ENCODE data around the gene TMEM237.

TMEM237 gene

DNA sequence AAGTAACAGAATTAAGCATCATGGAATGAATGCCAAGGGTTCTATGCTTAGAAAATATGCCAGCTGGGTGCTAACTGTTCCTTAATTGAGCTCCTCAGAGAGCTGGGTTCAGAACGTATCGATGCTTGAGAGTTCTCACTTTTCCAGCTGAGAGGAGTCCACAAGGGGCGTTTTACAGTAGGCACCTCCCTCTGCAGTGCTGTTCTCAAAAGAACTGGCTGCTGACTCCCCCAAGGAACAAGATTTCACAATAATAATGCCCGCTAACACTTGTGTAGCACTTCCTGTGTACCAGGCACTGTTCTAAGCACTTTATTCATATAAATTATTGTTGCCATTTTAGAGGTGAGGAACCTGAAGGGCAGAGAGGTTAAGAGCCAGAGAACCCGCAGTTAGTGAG is 18.1 kb upstream of the TMEM237 start:
- H3K36me3 ChIP-seq (ENCODE audit: control insufficient read depth, insufficient read depth, low read length), result no peaks in the 10 kb centered on the region
- H3K4me1 ChIP-seq (ENCODE audit: control insufficient read depth, insufficient read depth, low read length), result no peaks in the 10 kb centered on the region
- H3K27me3 ChIP-seq (ENCODE audit: control insufficient read depth, insufficient read depth, low read length), result no peaks in the 10 kb centered on the region
- H3K9ac ChIP-seq (ENCODE audit: low read length), result no peak overlapping the region
- H3K9me3 ChIP-seq (ENCODE audit: control insufficient read depth, low read length), result no peaks in the 10 kb centered on the region
- H3K4me3 ChIP-seq (ENCODE audit: low read length), result no peak overlapping the region

DNA sequence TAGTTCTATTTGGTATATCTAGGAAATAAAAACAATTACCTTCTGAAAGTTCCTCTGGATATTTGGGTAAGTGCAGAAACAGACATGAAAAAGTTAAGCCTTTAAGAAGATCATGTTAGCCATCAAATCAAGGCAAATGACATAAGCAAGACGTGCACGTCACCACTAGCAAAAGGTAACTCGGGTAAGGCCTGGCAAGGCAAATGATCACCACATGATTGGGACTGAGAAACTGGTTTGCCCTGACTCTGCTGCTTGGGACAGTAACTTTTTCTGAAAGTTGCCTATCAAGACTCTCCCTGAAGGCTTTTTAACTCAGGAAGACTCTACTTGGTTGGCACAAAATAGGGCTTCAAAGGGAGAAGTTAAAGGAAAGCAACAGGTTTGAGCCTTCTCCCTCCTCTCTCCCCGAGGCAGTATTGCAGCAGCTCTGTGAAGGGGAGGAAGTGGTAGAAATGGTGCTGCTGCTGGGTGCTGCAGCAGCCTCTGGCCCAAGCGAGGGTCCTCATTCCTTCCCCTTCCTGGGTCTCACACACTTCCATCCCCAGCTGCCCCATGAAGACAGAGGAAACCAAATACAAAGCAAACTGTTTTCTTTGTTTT is 17.1 kb upstream of the TMEM237 start:
- no peak overlapping the region for H3K9ac ChIP-seq (ENCODE audit: low read length)
- H3K27me3 ChIP-seq (ENCODE audit: control insufficient read depth, insufficient read depth, low read length), result no peaks in the 10 kb centered on the region
- H3K4me3 ChIP-seq (ENCODE audit: low read length), result no peak overlapping the region
- H3K9me3 ChIP-seq (ENCODE audit: control insufficient read depth, low read length), result no peaks in the 10 kb centered on the region
- no peaks in the 10 kb centered on the region for H3K36me3 ChIP-seq (ENCODE audit: control insufficient read depth, insufficient read depth, low read length)
- H3K4me1 ChIP-seq (ENCODE audit: control insufficient read depth, insufficient read depth, low read length), result no peaks in the 10 kb centered on the region

DNA sequence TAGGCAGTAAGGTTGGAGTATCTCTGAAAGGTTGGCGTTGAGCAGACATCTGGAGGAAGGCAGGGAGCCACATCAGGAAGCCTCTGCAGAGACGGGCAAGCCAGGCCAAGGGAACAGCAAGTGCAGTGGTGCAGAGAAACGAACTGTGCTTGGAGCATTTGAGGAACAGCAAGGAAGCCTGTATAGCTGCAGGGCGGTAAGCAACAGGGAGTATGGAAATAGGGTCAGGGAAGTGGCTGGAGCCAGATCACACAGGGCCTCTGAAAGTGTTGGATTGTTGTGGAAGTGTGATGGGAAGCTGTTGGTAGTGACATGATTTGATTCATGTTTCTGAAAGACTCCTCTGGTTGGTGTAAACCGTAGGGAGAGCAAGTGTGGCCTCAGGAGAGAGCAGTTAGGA is 13.4 kb upstream of the TMEM237 start:
- no peak overlapping the region for H3K9ac ChIP-seq (ENCODE audit: low read length)
- no peaks in the 10 kb centered on the region for H3K36me3 ChIP-seq (ENCODE audit: control insufficient read depth, insufficient read depth, low read length)
- H3K9me3 ChIP-seq (ENCODE audit: control insufficient read depth, low read length), result no peaks in the 10 kb centered on the region
- no peaks in the 10 kb centered on the region for H3K27me3 ChIP-seq (ENCODE audit: control insufficient read depth, insufficient read depth, low read length)
- H3K4me3 ChIP-seq (ENCODE audit: low read length), result no peak overlapping the region
- H3K4me1 ChIP-seq (ENCODE audit: control insufficient read depth, insufficient read depth, low read length), result no peaks in the 10 kb centered on the region

- no peaks in the 10 kb centered on the region for H3K4me1 ChIP-seq (ENCODE audit: control insufficient read depth, insufficient read depth, low read length)
- H3K9me3 ChIP-seq (ENCODE audit: control insufficient read depth, low read length), result no peaks in the 10 kb centered on the region
- H3K9ac ChIP-seq (ENCODE audit: low read length), result no peak overlapping the region
- no peaks in the 10 kb centered on the region for H3K27me3 ChIP-seq (ENCODE audit: control insufficient read depth, insufficient read depth, low read length)
- H3K36me3 ChIP-seq (ENCODE audit: control insufficient read depth, insufficient read depth, low read length), result no peaks in the 10 kb centered on the region
- H3K4me3 ChIP-seq (ENCODE audit: low read length), result no peak overlapping the region
Measured at GRCh38 chr2:201656102-201656501, 12.8 kb upstream of the TMEM237 start.

GRCh38 chr2:201654616-201655384 is 11.5 kb upstream of the TMEM237 start:
- H3K27me3 ChIP-seq (ENCODE audit: control insufficient read depth, insufficient read depth, low read length), result no peaks in the 10 kb centered on the region
- no peaks in the 10 kb centered on the region for H3K9me3 ChIP-seq (ENCODE audit: control insufficient read depth, low read length)
- H3K4me3 ChIP-seq (ENCODE audit: low read length), result no peak overlapping the region
- no peaks in the 10 kb centered on the region for H3K36me3 ChIP-seq (ENCODE audit: control insufficient read depth, insufficient read depth, low read length)
- H3K4me1 ChIP-seq (ENCODE audit: control insufficient read depth, insufficient read depth, low read length), result no peaks in the 10 kb centered on the region
- H3K9ac ChIP-seq (ENCODE audit: low read length), result no peak overlapping the region

DNA sequence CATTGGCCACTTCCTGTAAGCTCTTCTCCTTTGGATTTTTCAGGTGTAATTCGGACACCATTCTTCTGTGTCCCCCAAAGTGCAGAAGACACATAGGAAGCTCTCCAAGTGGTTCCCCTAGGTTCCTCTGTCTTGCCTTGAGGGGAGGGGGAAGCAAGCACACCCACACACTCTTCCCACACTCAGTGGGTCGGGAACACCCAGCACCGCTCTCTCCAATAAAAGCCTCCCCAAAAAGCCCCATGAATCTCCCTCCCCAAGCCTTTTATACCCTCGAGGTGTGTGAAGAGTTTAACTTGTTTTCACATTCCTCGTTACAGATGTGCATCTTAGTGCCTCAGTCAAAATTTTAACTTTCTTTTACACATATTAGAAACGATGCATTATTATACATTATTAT is 9.9 kb upstream of the TMEM237 start:
- Histone ChIP-seq H3K4me3 (ENCODE audit: low read length) (no peak overlapping the region), H3K9ac (ENCODE audit: low read length) (no peak overlapping the region), H3K27me3 (ENCODE audit: control insufficient read depth, insufficient read depth, low read length) (no peaks in the 10 kb centered on the region), H3K9me3 (ENCODE audit: control insufficient read depth, low read length) (no peaks in the 10 kb centered on the region), H3K4me1 (ENCODE audit: control insufficient read depth, insufficient read depth, low read length) (no peaks in the 10 kb centered on the region), H3K36me3 (ENCODE audit: control insufficient read depth, insufficient read depth, low read length) (no peaks in the 10 kb centered on the region)

DNA sequence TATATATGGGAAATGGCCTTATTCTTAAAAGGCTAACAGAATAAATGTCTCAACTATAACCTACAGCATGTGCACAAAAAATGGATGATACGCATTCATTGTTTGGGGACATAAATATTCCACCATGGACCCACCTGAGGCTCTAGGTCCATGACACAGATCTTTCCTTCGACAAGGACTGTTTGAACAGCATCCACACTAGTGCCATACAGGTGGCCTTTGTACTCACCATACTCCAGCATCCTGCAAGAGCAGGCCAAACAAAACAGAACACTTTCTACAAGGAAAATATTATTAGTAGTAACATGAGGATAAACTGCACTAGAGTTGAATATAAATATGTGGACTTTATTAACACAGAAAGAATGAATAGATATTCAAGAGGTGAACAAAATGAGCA is 6.1 kb upstream of the TMEM237 start:
- Histone ChIP-seq H3K27me3 (ENCODE audit: control insufficient read depth, insufficient read depth, low read length) (no peaks in the 10 kb centered on the region), H3K36me3 (ENCODE audit: control insufficient read depth, insufficient read depth, low read length) (no peaks in the 10 kb centered on the region), H3K4me3 (ENCODE audit: low read length) (no peak overlapping the region), H3K9ac (ENCODE audit: low read length) (no peak overlapping the region), H3K9me3 (ENCODE audit: control insufficient read depth, low read length) (no peaks in the 10 kb centered on the region), H3K4me1 (ENCODE audit: control insufficient read depth, insufficient read depth, low read length) (no peaks in the 10 kb centered on the region)

DNA sequence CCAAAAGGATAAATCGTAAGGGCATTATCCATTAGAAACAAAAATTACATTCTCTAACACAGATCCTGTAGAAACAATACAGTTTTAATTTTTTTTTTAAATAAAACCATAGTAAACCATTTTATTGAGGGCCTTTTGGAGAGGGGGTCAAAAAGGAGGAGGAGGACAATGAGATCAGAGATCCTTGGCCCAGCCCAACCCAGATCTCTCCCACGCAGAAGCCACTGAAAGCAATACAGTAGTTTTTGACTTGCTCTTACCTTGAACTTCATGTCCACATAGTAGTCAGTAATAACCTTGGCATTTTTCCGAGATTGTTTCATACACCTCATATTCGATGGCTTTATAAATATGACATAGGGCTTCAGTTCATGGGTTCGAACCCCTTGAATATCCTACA is 4.1 kb upstream of the TMEM237 start:
- no peaks in the 10 kb centered on the region for H3K36me3 ChIP-seq (ENCODE audit: control insufficient read depth, insufficient read depth, low read length)
- no peaks in the 10 kb centered on the region for H3K4me1 ChIP-seq (ENCODE audit: control insufficient read depth, insufficient read depth, low read length)
- no peaks in the 10 kb centered on the region for H3K27me3 ChIP-seq (ENCODE audit: control insufficient read depth, insufficient read depth, low read length)
- no peak overlapping the region for H3K4me3 ChIP-seq (ENCODE audit: low read length)
- no peak overlapping the region for H3K9ac ChIP-seq (ENCODE audit: low read length)
- no peaks in the 10 kb centered on the region for H3K9me3 ChIP-seq (ENCODE audit: control insufficient read depth, low read length)

GRCh38 chr2:201644001-201644400 is 698 bp upstream of the TMEM237 start:
- Histone ChIP-seq H3K4me3 (ENCODE audit: low read length) (no peak overlapping the region), H3K36me3 (ENCODE audit: control insufficient read depth, insufficient read depth, low read length) (no peaks in the 10 kb centered on the region), H3K9ac (ENCODE audit: low read length) (no peak overlapping the region)

GRCh38 chr2:201642579-201643215 is 606 bp downstream of the TMEM237 start:
- Histone ChIP-seq H3K4me3 (ENCODE audit: low read length) (peak overlapping the region; percentile 98), H3K9ac (ENCODE audit: low read length) (peak overlapping the region; percentile 98), H3K27me3 (ENCODE audit: control insufficient read depth, insufficient read depth, low read length) (no peaks in the 10 kb centered on the region), H3K4me1 (ENCODE audit: control insufficient read depth, insufficient read depth, low read length) (no peaks in the 10 kb centered on the region), H3K36me3 (ENCODE audit: control insufficient read depth, insufficient read depth, low read length) (no peaks in the 10 kb centered on the region), H3K9me3 (ENCODE audit: control insufficient read depth, low read length) (no peaks in the 10 kb centered on the region)

More at GRCh38 chr2:201644001-201644400, 698 bp upstream of the TMEM237 start:
- H3K9me3 ChIP-seq (ENCODE audit: control insufficient read depth, low read length), result no peaks in the 10 kb centered on the region
- no peaks in the 10 kb centered on the region for H3K4me1 ChIP-seq (ENCODE audit: control insufficient read depth, insufficient read depth, low read length)
- no peaks in the 10 kb centered on the region for H3K27me3 ChIP-seq (ENCODE audit: control insufficient read depth, insufficient read depth, low read length)

- H3K9me3 ChIP-seq (ENCODE audit: control insufficient read depth, low read length), result no peaks in the 10 kb centered on the region
- no peaks in the 10 kb centered on the region for H3K27me3 ChIP-seq (ENCODE audit: control insufficient read depth, insufficient read depth, low read length)
- peak overlapping the region; percentile 98 for H3K9ac ChIP-seq (ENCODE audit: low read length)
- no peaks in the 10 kb centered on the region for H3K36me3 ChIP-seq (ENCODE audit: control insufficient read depth, insufficient read depth, low read length)
- peak overlapping the region; percentile 98 for H3K4me3 ChIP-seq (ENCODE audit: low read length)
- no peaks in the 10 kb centered on the region for H3K4me1 ChIP-seq (ENCODE audit: control insufficient read depth, insufficient read depth, low read length)
Measured at GRCh38 chr2:201642086-201642578, 1.2 kb downstream of the TMEM237 start.

GRCh38 chr2:201639205-201639604 is 4.1 kb downstream of the TMEM237 start:
- no peaks in the 10 kb centered on the region for H3K9me3 ChIP-seq (ENCODE audit: control insufficient read depth, low read length)
- H3K36me3 ChIP-seq (ENCODE audit: control insufficient read depth, insufficient read depth, low read length), result no peaks in the 10 kb centered on the region
- H3K9ac ChIP-seq (ENCODE audit: low read length), result no peak overlapping the region
- H3K4me3 ChIP-seq (ENCODE audit: low read length), result no peak overlapping the region
- no peaks in the 10 kb centered on the region for H3K4me1 ChIP-seq (ENCODE audit: control insufficient read depth, insufficient read depth, low read length)
- no peaks in the 10 kb centered on the region for H3K27me3 ChIP-seq (ENCODE audit: control insufficient read depth, insufficient read depth, low read length)

All from mucosa of stomach (tissue), 1 donor.